ENCODE measurements around the gene ACER1.

The ACER1 gene

DNA sequence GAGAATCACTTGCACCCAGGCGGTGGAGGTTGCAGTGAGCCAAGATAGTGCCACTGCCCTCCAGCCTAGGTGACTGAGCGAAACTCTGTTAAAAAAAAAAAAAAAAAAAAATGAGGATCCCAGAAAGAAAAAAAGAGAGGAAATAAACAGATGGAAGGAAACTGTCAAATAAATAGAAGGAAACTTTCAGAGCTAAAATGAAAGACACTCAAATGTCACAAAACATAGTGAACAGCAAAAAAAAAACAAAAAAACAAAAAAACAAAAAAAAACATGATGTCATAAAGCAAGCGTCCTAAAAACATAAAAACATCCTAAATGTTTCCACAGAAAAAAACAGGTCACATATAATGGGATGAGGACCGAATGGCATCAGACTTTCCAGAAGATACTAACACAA lies 68.6 kb downstream of the ACER1 start:
- no peak for DNase-seq

DNA sequence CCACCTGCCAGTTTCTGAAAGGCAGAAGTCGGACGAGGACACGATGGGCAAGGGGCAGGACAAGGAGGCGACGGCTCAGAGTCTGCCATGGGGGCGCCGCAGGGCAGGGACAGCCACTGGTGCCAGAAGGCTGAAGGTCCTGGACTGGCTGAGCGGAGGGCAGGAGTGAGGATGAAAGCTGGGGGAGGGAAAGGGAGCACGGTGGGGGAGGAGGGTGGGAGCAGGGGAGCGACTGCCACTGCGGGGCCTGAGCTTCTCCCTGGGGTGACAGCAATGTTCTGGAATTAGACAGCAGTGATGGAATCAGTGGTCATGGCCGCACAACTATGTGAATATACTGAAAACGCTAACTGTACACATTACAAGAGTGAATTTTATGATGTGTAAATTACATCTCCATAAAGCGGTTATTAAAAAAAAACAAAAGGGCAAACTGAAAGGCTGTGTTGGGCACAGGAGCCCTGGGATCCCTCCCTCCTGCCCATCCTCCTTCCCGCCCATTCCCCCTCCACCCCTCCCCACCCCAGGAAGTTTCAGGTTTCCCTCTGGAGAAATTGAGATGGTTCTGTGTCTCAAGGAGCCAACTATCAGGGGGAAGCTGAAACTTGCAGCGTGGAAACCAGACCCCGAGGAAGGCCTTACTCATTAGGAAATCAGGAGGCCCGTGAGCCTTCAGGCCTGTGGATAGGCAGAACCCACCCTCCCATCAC lies 69.5 kb downstream of the ACER1 start:
- no peak for DNase-seq

DNA sequence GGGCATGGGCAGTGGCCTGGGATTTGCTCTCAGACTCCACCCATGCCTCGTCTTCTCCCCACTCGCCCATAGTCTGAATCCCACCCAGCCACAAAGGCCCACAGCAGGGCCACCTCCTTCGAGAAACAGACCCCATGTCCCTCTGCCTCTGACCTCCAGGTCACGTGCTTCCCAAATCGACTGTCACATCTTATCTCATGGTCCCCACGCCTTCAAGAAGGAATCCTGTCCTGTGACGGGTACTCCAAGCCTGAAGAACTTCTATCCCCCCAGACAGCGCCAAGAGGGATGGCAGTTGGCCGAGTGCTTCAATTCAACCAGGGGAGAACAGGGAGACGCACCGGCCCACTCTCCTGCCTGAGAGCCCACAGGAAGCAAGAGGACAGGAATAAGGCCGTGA lies 70.1 kb downstream of the ACER1 start:
- no peak for DNase-seq

DNA sequence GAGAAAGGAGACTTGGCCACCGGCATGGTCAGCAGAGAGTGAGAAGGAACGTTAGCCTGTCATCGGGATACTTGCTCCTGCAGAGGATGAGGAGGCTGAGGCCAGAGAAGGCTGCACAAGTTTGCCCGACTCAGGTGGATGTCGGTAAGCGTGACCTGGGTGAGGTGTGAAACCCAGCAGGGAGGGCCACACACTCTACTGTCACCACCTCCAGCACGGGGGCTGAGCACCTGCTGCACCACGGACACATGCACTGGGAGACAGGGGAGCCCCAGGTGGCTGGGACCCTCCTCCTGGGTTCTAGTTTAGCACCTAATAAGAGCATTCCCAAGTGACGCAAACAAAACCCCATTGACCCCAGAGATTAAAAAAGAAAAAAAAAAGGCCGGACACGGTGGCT lies 70.9 kb downstream of the ACER1 start:
- no peak for DNase-seq

DNA sequence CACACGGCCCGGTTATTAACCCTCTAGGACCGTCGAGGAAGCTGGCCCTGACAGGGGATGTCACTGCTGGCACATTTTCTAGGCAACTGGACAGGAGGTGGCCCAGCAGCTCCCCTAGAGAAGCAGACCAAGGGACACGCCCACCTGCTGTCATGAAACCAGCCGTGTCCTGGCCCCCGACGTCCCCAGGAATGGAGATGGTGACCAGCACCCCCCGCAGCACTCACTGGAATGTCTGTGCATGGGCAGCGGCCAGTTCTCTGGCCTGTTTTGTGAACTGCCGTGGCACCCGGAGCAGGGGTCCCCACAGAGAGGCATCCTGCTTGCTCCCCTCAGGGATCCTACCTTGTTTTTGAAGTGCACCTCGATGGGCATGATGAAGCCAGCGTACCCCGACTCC lies 71.5 kb downstream of the ACER1 start:
- DNase-seq, result no peak

DNA sequence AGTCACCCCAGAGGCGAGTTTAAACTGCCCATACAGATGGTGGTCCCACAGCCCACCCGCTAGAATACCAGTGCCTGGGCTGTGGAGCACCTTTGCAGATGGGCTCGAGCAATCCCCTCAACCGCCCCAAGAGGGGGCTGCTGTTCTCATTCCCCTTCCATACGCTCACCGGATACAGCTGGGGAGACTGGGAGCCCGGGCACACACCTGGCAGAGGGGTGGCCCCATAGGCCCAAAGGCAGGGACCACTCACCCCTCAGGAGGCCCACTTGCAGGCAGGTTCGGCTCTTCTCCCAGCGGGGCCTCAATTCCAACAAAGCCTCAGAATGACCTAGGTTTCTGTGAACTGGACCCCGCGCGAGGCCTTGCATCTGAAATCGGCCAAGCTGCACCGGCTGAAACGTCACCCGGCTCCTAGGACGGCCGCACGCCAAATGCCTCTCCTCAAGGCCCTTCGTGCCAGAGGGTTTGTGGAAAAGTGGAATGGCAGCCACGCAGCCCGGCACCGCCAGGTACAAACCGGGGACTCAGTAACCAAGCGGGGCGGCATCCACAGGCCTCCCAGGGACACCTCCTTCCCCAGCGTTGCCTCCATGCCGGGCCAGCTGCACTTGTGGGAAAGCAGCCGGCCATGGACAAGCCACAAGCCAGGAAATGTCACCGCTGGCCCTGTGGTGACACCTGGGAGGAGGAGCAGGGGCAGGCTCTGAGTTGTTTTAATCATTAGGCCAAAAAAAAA lies 72.3 kb downstream of the ACER1 start:
- DNase-seq, result no peak

DNA sequence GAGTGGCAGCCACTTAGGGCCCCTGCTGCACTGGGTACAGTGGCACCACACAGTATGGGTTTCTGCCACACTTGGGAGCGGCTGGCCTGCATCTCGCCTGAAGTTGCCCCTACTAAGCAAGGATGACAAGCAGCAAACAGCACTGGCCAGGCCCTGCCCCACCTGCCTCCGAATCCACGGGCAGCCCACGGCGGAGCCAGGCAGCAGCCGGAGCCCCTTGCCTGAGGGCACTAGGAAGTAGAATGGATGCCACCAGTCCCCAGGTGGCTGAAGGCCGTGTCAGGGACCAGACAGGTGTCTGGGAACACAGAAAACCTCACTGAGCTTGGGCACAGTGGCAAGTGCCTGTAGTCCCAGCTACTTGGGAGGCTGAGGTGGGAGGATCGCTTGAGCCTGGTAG lies 73.0 kb downstream of the ACER1 start:
- no peak for DNase-seq

DNA sequence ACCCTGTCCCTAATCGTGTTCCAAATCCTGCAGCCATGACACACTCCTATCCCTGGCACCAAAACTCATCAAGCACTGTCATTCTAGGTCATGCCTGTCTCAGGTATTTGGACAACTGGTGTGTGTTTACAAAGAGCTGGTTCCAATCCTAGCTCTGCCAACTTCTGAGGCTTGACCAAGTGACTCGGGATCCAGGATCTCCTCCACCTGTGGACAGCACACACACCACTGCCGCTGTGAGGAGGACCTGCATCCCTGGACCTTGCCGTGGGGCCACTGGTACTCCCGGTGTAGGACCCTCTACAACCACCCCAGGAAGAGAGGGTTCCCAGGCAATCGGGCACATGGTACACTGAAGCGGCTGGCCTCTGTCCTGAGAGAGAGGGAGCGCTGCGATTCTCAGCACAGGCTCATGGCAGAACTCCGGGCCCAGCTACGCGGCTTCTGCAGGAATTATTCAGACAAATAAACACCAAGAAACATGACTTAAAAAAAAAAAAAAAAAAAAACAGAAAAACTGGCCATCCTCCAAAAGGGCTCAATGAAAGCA lies 74.0 kb downstream of the ACER1 start:
- no peak for DNase-seq

DNA sequence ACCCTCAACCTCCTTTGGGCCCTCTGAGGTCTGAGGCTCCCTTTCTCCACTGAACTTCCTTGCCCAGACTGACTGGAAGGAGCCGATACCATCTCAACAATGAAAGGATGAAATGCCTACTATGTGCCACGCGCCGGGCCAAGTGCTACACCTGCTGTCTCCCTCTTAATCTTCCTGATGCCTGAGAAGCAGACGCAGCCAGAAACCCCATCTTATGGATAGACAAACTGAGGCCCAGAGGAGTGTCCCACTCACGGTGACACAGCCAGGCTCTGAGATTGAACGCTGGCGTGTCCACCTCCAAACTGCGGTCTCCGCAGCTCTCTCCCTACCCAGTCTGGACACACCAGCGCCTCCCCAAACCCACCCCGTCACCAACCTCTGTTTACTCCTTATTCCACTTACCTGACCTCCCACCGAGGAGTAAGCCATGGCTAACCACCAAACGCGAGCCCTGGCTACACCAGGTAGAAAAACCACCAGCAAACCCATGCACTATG lies 74.5 kb downstream of the ACER1 start:
- no peak for DNase-seq
